Measurements from ENCODE around the gene ZNF774. TPM values are rescaled to one million over a fixed set of nuclear protein-coding genes. Genes with fewer than 3 reads are reported as not detected.
"Not testable (repeated sequence)": the region's sequence is repeated elsewhere in the genome, so short reads cannot be mapped to it uniquely, and the experiment has no call there.

Gene ZNF774
- total RNA-seq, 1 donor from 2014 or later: 8.3 TPM

- Mint-ChIP-seq H3K36me3 (peaks cover 8% of the 10 kb centered on the region), H3K4me1 (peaks cover 11% of the 10 kb centered on the region), H3K9me3 (peaks cover 6% of the 10 kb centered on the region), H3K27me3 (ENCODE audit: insufficient read depth, low read depth) (no peaks in the 10 kb centered on the region), H3K27ac (no peak overlapping the region), H3K4me3 (no peak overlapping the region)
- Histone ChIP-seq H3K27me3 (no peaks in the 10 kb centered on the region), H4K20me1 (ENCODE audit: low read depth) (no peaks in the 10 kb centered on the region), H3K9me3 (ENCODE audit: low read depth) (no peaks in the 10 kb centered on the region), H2AFZ (replicated peaks) (no peak overlapping the region), H3K4me2 (no peak overlapping the region), H3K9ac (no peak overlapping the region), H3K79me2 (ENCODE audit: low read depth) (peaks cover 51% of the 10 kb centered on the region), H3K4me1 (peaks cover under 1% of the 10 kb centered on the region), H3K27ac (no peak overlapping the region), H3K36me3 (no peaks in the 10 kb centered on the region), H3K4me3 (no peak overlapping the region), H3F3A (ENCODE audit: low read depth) (no peaks in the 10 kb centered on the region)
- no peak for TF ChIP-seq CTCF (IDR thresholded peaks at IDR 0.05)
- no peak for TF ChIP-seq EZH2phosphoT487 (IDR thresholded peaks at IDR 0.05)
- TF ChIP-seq EZH2 (IDR thresholded peaks at IDR 0.05): no peak
- no peak for DNase-seq (ENCODE audit: low spot score)
Observed at GRCh38 chr15:90407336-90407735, 55.3 kb downstream of the ZNF774 start.

GRCh38 chr15:90407871-90408317 is 55.8 kb downstream of the ZNF774 start:
- Histone ChIP-seq H3K9me3 (ENCODE audit: low read depth) (no peaks in the 10 kb centered on the region), H3K27me3 (no peaks in the 10 kb centered on the region), H3F3A (ENCODE audit: low read depth) (peaks cover 1% of the 10 kb centered on the region), H3K4me3 (no peak overlapping the region), H3K4me2 (no peak overlapping the region), H3K79me2 (ENCODE audit: low read depth) (peaks cover 46% of the 10 kb centered on the region), H3K36me3 (no peaks in the 10 kb centered on the region), H3K4me1 (no peaks in the 10 kb centered on the region), H3K27ac (no peak overlapping the region), H2AFZ (replicated peaks) (no peak overlapping the region), H4K20me1 (ENCODE audit: low read depth) (no peaks in the 10 kb centered on the region), H3K9ac (no peak overlapping the region)
- Mint-ChIP-seq H3K4me3 (no peak overlapping the region), H3K27me3 (ENCODE audit: insufficient read depth, low read depth) (no peaks in the 10 kb centered on the region), H3K9me3 (peaks cover 6% of the 10 kb centered on the region), H3K36me3 (peaks cover 8% of the 10 kb centered on the region), H3K27ac (no peak overlapping the region), H3K4me1 (peaks cover 10% of the 10 kb centered on the region)
- no peak for DNase-seq (ENCODE audit: low spot score)
- TF ChIP-seq EZH2 (IDR thresholded peaks at IDR 0.05) (no peak), CTCF (IDR thresholded peaks at IDR 0.05) (no peak), EZH2phosphoT487 (IDR thresholded peaks at IDR 0.05) (no peak)

GRCh38 chr15:90408657-90409056 is 56.6 kb downstream of the ZNF774 start:
- Histone ChIP-seq H3K9me3 (ENCODE audit: low read depth) (no peaks in the 10 kb centered on the region), H2AFZ (replicated peaks) (no peak overlapping the region), H3K27me3 (no peaks in the 10 kb centered on the region), H3K4me3 (no peak overlapping the region), H3K4me2 (no peak overlapping the region), H3K27ac (no peak overlapping the region), H3K9ac (no peak overlapping the region), H4K20me1 (ENCODE audit: low read depth) (no peaks in the 10 kb centered on the region), H3K4me1 (peaks cover 4% of the 10 kb centered on the region), H3F3A (ENCODE audit: low read depth) (peaks cover 9% of the 10 kb centered on the region), H3K36me3 (no peaks in the 10 kb centered on the region), H3K79me2 (ENCODE audit: low read depth) (peaks cover 38% of the 10 kb centered on the region)
- peaks cover 11% of the 10 kb centered on the region for H3K4me1 Mint-ChIP-seq
- H3K27ac Mint-ChIP-seq: no peak overlapping the region
- H3K36me3 Mint-ChIP-seq: peaks cover 8% of the 10 kb centered on the region
- no peak overlapping the region for H3K4me3 Mint-ChIP-seq
- TF ChIP-seq EZH2 (IDR thresholded peaks at IDR 0.05) (no peak), CTCF (IDR thresholded peaks at IDR 0.05) (no peak), EZH2phosphoT487 (IDR thresholded peaks at IDR 0.05) (no peak)
- H3K9me3 Mint-ChIP-seq: peaks cover 6% of the 10 kb centered on the region
- peaks cover under 1% of the 10 kb centered on the region for H3K27me3 Mint-ChIP-seq (ENCODE audit: insufficient read depth, low read depth)
- DNase-seq (ENCODE audit: low spot score): no peak

GRCh38 chr15:90409587-90409986 is 57.5 kb downstream of the ZNF774 start:
- H3K9ac ChIP-seq; H4K20me1 ChIP-seq (ENCODE audit: low read depth); H3K36me3 Mint-ChIP-seq; H2AFZ ChIP-seq (replicated peaks); H3K4me3 ChIP-seq; H3K27ac ChIP-seq; H3F3A ChIP-seq (ENCODE audit: low read depth); H3K36me3 ChIP-seq; H3K4me3 Mint-ChIP-seq; H3K27me3 ChIP-seq; H3K4me2 ChIP-seq; DNase-seq (ENCODE audit: low spot score); H3K27me3 Mint-ChIP-seq (ENCODE audit: insufficient read depth, low read depth); H3K9me3 ChIP-seq (ENCODE audit: low read depth); H3K27ac Mint-ChIP-seq; H3K9me3 Mint-ChIP-seq: not testable (repeated sequence)
- peaks cover 13% of the 10 kb centered on the region for H3K4me1 Mint-ChIP-seq
- peaks cover 29% of the 10 kb centered on the region for H3K79me2 ChIP-seq (ENCODE audit: low read depth)
- H3K4me1 ChIP-seq: peaks cover 13% of the 10 kb centered on the region

GRCh38 chr15:90410316-90410715 is 58.2 kb downstream of the ZNF774 start:
- not testable (repeated sequence) for H3K4me3 ChIP-seq; H3K9ac ChIP-seq; H3K36me3 ChIP-seq; H3K9me3 ChIP-seq (ENCODE audit: low read depth); H3K36me3 Mint-ChIP-seq; H3K4me3 Mint-ChIP-seq; H3K4me1 Mint-ChIP-seq; H2AFZ ChIP-seq (replicated peaks); H4K20me1 ChIP-seq (ENCODE audit: low read depth); H3K27me3 ChIP-seq; H3K9me3 Mint-ChIP-seq; H3K27ac ChIP-seq; H3K4me2 ChIP-seq; DNase-seq (ENCODE audit: low spot score); H3K27ac Mint-ChIP-seq; H3K27me3 Mint-ChIP-seq (ENCODE audit: insufficient read depth, low read depth); H3F3A ChIP-seq (ENCODE audit: low read depth)
- Histone ChIP-seq H3K79me2 (ENCODE audit: low read depth) (peaks cover 27% of the 10 kb centered on the region), H3K4me1 (peaks cover 16% of the 10 kb centered on the region)

Measured in neural progenitor cell (in vitro differentiated cells).